Hepatocyte (in vitro differentiated cells): ENCODE results near the gene TWIST2.

Experiments
- EZH2 ChIP-seq: fragments of 200-600 bp; sonication (generic); IDR thresholded peaks from 2 replicates; pipeline ENCODE4 v1.6.1; 2016; ENCODE audit warnings: antibody characterized with exemption, mild to moderate bottlenecking, borderline replicate concordance
- EZH2phosphoT487 ChIP-seq: fragments of 200-600 bp; sonication (generic); IDR thresholded peaks from one replicate; pipeline ENCODE4 v1.6.1; 2018; ENCODE audit warnings: antibody characterized with exemption, mild to moderate bottlenecking, low read depth, moderate library complexity; ENCODE audit not compliant: unreplicated experiment, severe bottlenecking
- TF ChIP-seq, protein P1 (sequence below): fragments of 200-600 bp; sonication (generic); IDR thresholded peaks from 2 replicates; pipeline ENCODE4 v1.5.1; 2016; ENCODE audit warnings: antibody characterized with exemption, mild to moderate bottlenecking; ENCODE audit not compliant: poor library complexity

DNA sequence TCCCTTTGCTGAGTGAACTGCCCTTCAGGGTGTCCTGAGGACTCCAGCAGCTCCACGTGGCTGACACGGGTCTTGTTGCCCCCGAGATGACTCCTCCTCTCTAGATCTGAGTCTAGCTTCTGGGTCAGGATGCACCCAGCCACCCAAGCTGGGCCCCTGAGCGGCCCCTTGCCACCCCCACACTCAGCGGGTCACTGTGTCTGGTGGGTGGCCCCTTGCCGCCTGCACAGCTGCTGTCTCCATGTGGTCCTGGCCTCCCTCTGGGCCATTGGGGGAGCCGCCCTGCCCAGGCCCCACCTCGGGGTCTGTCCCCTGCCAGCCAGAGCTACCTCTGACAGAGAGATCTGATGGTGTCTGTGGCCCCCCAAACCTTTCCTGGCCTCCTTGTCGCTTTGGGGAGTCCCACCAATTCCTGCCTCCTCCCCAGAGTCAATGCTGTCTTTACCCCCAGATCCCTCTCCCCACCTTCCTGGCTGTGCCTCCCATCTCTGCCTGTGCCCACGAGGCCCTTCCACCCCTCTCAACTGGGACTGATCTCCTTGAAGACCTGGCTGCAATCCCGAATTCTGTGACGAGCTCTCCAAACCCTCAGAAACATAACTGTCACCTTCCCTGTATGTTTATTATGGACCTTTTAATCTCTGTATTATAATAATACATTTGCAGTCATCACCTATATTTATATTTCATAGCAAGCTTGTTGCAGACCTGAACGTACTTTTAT lies 46.5 kb downstream of the TWIST2 start:
- TF ChIP-seq, protein P1, sequence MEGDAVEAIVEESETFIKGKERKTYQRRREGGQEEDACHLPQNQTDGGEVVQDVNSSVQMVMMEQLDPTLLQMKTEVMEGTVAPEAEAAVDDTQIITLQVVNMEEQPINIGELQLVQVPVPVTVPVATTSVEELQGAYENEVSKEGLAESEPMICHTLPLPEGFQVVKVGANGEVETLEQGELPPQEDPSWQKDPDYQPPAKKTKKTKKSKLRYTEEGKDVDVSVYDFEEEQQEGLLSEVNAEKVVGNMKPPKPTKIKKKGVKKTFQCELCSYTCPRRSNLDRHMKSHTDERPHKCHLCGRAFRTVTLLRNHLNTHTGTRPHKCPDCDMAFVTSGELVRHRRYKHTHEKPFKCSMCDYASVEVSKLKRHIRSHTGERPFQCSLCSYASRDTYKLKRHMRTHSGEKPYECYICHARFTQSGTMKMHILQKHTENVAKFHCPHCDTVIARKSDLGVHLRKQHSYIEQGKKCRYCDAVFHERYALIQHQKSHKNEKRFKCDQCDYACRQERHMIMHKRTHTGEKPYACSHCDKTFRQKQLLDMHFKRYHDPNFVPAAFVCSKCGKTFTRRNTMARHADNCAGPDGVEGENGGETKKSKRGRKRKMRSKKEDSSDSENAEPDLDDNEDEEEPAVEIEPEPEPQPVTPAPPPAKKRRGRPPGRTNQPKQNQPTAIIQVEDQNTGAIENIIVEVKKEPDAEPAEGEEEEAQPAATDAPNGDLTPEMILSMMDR: no peak
- TF ChIP-seq EZH2 (no peak), EZH2phosphoT487 (no peak)
